ENCODE results near the gene IL24.

The IL24 gene

GRCh38 chr1:206890125-206891060 lies 6.8 kb upstream of the IL24 start:
- no peak for DNase-seq
- TF ChIP-seq POLR2A (IDR thresholded peaks at IDR 0.05; ENCODE audit: low read length): no peak
- no peak for TF ChIP-seq GATA1 (IDR thresholded peaks at IDR 0.05; ENCODE audit: low read depth, low read length)

DNA sequence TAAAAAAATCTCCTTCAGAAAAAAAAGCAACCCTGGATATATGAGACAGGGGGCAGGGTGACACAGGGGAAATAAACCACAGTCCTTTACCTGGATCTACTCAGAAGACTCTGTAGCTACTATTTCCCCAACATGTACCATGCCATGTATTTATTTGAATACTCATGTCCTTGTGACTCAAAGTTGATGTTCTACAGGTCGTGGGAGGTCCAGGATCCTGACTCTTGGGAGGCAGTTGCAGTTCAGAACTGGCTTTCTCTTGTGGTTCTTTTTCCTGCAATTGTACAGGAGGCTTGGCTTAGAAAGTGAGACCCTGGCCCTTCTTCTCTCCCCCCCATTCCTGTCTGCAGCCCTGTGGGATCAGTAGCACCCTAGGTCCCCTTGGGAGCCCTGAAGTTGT lies 5.8 kb upstream of the IL24 start:
- no peak for DNase-seq
- TF ChIP-seq GATA1 (IDR thresholded peaks at IDR 0.05; ENCODE audit: low read depth, low read length): no peak
- TF ChIP-seq POLR2A (IDR thresholded peaks at IDR 0.05; ENCODE audit: low read length): no peak

GRCh38 chr1:206892351-206892984 lies 4.8 kb upstream of the IL24 start:
- no peak for TF ChIP-seq GATA1 (IDR thresholded peaks at IDR 0.05; ENCODE audit: low read depth, low read length)
- TF ChIP-seq POLR2A (IDR thresholded peaks at IDR 0.05; ENCODE audit: low read length): no peak
- no peak for DNase-seq

GRCh38 chr1:206893380-206893779 lies 3.9 kb upstream of the IL24 start:
- DNase-seq: no peak
- no peak for TF ChIP-seq POLR2A (IDR thresholded peaks at IDR 0.05; ENCODE audit: low read length)
- TF ChIP-seq GATA1 (IDR thresholded peaks at IDR 0.05; ENCODE audit: low read depth, low read length): no peak

GRCh38 chr1:206895325-206895724 lies 1.9 kb upstream of the IL24 start:
- TF ChIP-seq GATA1 (IDR thresholded peaks at IDR 0.05; ENCODE audit: low read depth, low read length) (no peak), POLR2A (IDR thresholded peaks at IDR 0.05; ENCODE audit: low read length) (no peak)

GRCh38 chr1:206895837-206896242 lies 1.4 kb upstream of the IL24 start:
- DNase-seq: no peak
- TF ChIP-seq POLR2A (IDR thresholded peaks at IDR 0.05; ENCODE audit: low read length): no peak

More at GRCh38 chr1:206895325-206895724, 1.9 kb upstream of the IL24 start:
- no peak for DNase-seq

- TF ChIP-seq POLR2A (IDR thresholded peaks at IDR 0.05; ENCODE audit: low read length) (no peak), GATA1 (IDR thresholded peaks at IDR 0.05; ENCODE audit: low read depth, low read length) (no peak)
- no peak for DNase-seq
Observed at GRCh38 chr1:206896261-206896660, 982 bp upstream of the IL24 start.

DNA sequence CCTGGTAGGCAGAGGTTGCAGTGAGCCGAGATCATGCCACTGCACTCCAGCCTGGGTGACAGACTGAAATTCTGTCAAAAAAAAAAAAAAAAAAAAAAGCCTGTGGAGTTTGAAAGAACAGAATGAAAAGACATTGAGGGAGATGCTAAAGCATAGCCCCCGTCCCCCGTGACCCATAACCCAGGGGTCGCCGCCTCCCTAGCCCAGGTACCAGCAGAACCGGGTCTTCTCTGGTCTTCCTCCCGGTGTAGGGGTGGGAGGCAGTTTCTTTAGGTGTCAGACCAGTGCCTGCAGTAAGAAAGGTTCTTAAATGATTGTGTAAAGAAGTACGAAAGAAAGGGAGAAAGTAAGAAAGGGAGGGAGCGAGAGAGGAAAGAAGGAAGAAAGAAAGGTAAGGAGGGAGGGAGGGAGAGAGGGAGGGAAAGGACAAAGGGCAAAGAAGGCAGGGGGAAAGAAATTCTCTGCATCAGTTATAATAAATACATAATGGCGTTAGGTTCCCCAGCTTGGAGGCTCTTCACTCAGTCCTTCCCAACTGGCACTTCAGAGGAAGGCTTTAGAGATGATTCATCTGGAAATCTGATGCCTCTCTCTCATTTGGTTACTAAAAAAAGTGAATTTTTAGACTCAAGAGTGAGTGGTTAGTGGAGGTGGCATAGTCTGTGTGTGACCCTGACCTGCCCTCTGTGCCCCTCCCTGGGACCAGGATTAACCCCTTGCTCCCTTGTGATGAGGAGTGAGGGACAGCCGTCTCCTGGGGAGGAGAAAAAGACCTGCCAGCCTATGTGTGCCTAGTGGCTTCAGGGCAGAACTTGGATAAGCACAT lies 1.1 kb downstream of the IL24 start:
- no peak for DNase-seq
- no peak for TF ChIP-seq GATA1 (IDR thresholded peaks at IDR 0.05; ENCODE audit: low read depth, low read length)
- no peak for TF ChIP-seq POLR2A (IDR thresholded peaks at IDR 0.05; ENCODE audit: low read length)

GRCh38 chr1:206898915-206899431 lies 1.7 kb downstream of the IL24 start:
- TF ChIP-seq GATA1 (IDR thresholded peaks at IDR 0.05; ENCODE audit: low read depth, low read length) (no peak), POLR2A (IDR thresholded peaks at IDR 0.05; ENCODE audit: low read length) (no peak)
- DNase-seq: no peak

DNA sequence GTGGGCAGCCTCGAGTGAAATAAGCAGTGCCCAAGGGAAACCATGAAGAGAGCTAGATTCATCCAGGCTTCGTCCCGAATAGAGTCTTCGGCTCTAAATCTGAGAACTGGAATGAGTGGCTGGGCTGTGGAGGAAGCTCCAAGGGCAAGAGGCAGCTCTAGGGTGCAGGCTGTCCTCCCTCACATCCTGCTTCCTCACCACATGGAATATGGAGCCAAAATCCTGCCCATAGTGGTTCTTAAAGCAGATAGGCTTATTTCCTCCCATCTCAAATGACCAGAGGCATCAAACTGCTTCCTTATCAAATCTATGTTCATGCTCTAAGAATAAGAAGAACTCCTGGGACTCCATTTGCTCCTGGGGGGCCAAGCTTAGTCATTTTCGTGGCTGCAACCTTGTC lies 2.5 kb downstream of the IL24 start:
- TF ChIP-seq POLR2A (IDR thresholded peaks at IDR 0.05; ENCODE audit: low read length) (no peak), GATA1 (IDR thresholded peaks at IDR 0.05; ENCODE audit: low read depth, low read length) (no peak)
- DNase-seq: no peak

DNA sequence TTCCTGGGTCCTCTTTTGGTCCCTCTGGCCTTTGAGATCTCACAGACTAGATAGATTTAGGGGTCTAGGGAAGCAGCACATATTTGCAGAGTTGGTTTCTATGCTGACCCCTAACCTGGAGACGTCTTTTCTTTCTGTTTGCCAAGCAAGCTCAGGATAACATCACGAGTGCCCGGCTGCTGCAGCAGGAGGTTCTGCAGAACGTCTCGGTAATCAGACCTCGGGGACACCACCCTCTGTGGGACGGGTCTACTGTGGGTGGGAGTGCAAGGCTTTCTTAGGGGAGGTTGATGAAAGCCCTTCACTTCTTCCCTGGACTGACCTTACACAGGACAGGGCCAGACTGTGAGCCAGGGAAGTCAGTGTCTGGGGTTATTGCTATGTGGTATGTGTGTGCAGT lies 2.9 kb downstream of the IL24 start:
- no peak for DNase-seq
- TF ChIP-seq POLR2A (IDR thresholded peaks at IDR 0.05; ENCODE audit: low read length): no peak
- TF ChIP-seq GATA1 (IDR thresholded peaks at IDR 0.05; ENCODE audit: low read depth, low read length): no peak

- DNase-seq: no peak
- no peak for TF ChIP-seq POLR2A (IDR thresholded peaks at IDR 0.05; ENCODE audit: low read length)
Observed at GRCh38 chr1:206901944-206902343, 4.7 kb downstream of the IL24 start.

DNA sequence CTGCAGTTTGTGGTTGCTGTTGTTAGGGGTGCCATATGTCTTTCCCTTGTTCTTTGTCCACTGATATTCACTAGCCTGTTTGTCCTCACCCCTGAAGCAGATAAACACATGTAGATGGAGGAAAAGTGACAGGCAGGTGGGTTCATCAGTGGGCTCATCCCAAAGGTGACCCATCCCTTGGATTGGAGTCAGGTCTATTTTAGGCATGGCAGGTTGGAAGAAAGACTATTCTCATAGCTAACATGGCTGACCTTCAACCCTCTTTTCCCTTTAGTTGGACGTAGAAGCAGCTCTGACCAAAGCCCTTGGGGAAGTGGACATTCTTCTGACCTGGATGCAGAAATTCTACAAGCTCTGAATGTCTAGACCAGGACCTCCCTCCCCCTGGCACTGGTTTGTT lies 5.5 kb downstream of the IL24 start:
- TF ChIP-seq POLR2A (IDR thresholded peaks at IDR 0.05; ENCODE audit: low read length): no peak
- TF ChIP-seq GATA1 (IDR thresholded peaks at IDR 0.05; ENCODE audit: low read depth, low read length): no peak
- no peak for DNase-seq

DNA sequence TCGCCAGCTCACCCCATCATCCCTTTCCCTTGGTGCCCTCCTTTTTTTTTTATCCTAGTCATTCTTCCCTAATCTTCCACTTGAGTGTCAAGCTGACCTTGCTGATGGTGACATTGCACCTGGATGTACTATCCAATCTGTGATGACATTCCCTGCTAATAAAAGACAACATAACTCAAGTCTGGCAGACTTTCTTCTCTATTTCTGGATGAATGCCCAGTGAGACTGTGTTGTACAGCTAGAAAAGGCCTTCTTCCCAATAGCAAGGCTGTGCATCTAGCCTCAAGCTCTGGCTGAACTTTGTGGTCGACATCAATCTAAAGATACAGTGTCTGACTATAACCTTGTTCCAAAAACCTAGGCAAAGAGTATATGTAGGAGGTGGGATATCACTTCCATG lies 6.4 kb downstream of the IL24 start:
- no peak for TF ChIP-seq GATA1 (IDR thresholded peaks at IDR 0.05; ENCODE audit: low read depth, low read length)
- no peak for DNase-seq

Measured in erythroblast (primary cell).